Measurements from ENCODE around the gene DGAT2.
"Not testable (repeated sequence)": the region's sequence is repeated elsewhere in the genome, so short reads cannot be mapped to it uniquely, and the experiment has no call there.

The DGAT2 gene

GRCh38 chr11:75768112-75768908 lies at the start of gene DGAT2:
Gene DGAT2 (plus strand): TSS chr11:75768778. CDS start chr11:75768992, 214 bp downstream.
- DNase-seq = peak; percentile 86

GRCh38 chr11:75719340-75720239 lies 49.0 kb upstream of the DGAT2 start:
- no peak for DNase-seq

- no peak for DNase-seq
Observed at GRCh38 chr11:75720639-75721038, 47.9 kb upstream of the DGAT2 start.

GRCh38 chr11:75721852-75722668 lies 46.5 kb upstream of the DGAT2 start:
- no peak for DNase-seq

GRCh38 chr11:75722669-75723042 lies 45.9 kb upstream of the DGAT2 start:
- DNase-seq = no peak

- DNase-seq = no peak
Observed at GRCh38 chr11:75725547-75726320, 42.8 kb upstream of the DGAT2 start.

- DNase-seq = no peak
Observed at GRCh38 chr11:75728992-75729391, 39.6 kb upstream of the DGAT2 start.

- no peak for DNase-seq
Observed at GRCh38 chr11:75731095-75731494, 37.5 kb upstream of the DGAT2 start.

GRCh38 chr11:75733071-75733430 lies 35.5 kb upstream of the DGAT2 start:
- no peak for DNase-seq

- peak; percentile 45 for DNase-seq
Observed at GRCh38 chr11:75733431-75734107, 35.0 kb upstream of the DGAT2 start.

GRCh38 chr11:75734491-75735180 lies 33.9 kb upstream of the DGAT2 start:
- peak; percentile 17 for DNase-seq

- DNase-seq = no peak
Observed at GRCh38 chr11:75735181-75735845, 33.3 kb upstream of the DGAT2 start.

- no peak for DNase-seq
Observed at GRCh38 chr11:75737314-75737713, 31.3 kb upstream of the DGAT2 start.

- DNase-seq = no peak
Observed at GRCh38 chr11:75740681-75741080, 27.9 kb upstream of the DGAT2 start.

GRCh38 chr11:75743159-75743558 lies 25.4 kb upstream of the DGAT2 start:
- not testable (repeated sequence) for DNase-seq

GRCh38 chr11:75743711-75744563 lies 24.6 kb upstream of the DGAT2 start:
- no peak for DNase-seq

GRCh38 chr11:75745807-75746206 lies 22.8 kb upstream of the DGAT2 start:
- DNase-seq = no peak

GRCh38 chr11:75748729-75749273 lies 19.8 kb upstream of the DGAT2 start:
- not testable (repeated sequence) for DNase-seq

GRCh38 chr11:75754933-75755332 lies 13.6 kb upstream of the DGAT2 start:
- not testable (repeated sequence) for DNase-seq

All from NCI-H510A treated with DMSO at 0.1 percent for 48 hours (cell line).